GM19035 (cell line): ENCODE data around the gene UBE2E2.

Source experiments
- ATAC-seq: cut with Tn5 transposase; IDR thresholded peaks from one replicate; pipeline ENCODE4 v1.9.1; 2021; ENCODE audit not compliant: unreplicated experiment

UBE2E2 gene

DNA sequence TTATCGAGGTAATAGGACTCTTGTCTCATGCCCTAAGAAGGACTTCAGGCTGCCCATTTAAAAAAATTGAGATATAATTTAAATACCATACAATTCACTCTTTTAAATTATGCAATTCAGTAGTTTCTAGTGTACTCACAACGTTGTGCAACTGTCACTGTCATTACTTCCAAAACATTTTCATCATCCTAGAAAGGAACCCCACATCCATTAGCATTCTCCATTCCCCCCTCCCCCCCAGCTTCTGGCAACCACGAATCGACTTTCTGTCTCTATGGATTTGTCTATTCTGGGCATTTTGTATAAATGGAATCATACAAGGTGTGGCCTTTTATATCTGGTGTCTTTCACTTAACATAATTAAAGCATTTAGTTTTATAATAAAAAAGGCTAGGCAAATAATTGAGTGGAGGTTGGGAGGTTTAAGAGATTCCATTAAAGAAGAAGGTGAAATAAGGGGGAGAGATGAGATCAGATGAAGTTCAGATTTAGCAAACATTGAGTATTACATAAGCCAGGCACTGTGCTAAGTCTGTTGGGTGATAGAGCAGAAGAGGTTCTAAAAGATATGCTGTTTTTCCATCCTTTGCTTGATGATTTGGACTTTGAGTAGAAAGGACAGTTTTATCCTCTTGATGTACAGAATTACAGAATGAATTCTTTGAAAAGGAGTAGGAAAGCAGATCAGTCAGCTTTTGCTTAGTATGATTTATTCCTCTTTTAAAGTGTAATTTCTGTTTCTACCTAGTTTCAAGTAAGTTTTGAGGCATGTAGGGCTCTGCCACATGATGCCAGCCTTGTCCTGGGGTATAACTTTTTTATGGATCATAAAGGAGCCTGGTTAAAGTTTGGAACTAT is 36.3 kb downstream of the UBE2E2 start:
- ATAC-seq: no peak

DNA sequence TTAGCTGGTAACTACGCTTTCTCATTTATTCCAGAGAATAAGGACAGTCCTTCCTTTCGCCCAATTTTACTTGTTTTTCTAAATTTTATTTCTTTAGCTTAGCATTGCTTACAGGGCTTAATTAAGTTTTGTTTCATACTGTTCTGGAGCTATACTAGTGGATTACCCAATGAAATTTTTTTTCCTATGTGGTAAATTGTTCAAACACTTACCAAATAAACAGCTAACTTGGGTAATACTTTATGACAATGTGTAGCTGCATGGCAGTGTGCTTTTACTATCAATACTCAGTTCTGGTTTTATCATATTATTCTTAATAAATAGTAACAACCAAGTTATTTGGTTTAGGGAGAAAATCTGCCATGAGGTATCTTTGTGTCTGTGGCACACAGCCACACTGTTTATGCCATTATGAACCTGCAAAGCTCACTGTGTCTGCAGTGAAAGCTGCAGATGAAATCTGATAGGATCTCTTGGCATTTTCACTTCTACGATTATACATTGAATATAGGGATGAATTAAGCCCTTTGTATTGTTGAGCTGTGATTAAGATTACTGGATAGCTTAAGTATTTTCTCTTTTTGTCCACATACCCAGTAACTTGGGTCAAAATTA is 37.2 kb downstream of the UBE2E2 start:
- ATAC-seq: no peak

DNA sequence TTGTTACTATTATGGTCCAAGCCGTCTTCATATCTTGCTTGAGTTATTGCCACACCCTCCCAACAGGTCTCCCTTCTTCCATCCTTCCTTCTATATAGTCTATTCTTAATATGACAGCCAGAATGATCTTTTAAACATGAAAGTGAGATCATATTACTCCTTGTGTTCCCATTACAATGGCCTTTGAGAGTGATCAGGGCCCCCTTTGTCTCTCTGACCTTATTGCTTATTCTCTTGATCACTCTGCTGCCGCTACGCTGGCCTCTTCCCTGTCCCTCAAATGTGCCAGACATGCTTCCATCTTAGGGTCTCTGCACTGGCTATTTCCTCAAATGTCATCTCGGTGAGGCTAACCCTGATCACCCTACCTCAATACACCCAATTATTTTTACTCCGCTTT is 38.1 kb downstream of the UBE2E2 start:
- no peak for ATAC-seq

DNA sequence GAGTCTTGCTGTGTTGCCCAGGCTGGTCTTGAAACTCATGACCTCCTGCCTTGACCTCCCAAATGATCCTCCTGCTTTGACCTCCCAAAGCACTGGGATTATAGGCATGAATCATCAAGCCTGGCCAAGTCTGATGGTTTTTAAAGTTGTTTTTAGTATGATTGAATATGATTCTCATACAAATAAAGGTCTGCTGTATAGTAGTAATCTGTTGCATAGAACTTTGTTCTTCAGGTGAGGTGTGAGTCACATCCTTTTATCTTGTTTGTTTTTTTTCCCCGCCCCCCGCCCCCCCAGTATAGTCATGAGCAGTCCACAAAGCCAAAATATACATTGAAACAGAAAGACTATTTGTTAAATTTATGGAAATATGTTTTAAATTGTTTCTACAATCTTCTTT is 39.0 kb downstream of the UBE2E2 start:
- no peak for ATAC-seq

DNA sequence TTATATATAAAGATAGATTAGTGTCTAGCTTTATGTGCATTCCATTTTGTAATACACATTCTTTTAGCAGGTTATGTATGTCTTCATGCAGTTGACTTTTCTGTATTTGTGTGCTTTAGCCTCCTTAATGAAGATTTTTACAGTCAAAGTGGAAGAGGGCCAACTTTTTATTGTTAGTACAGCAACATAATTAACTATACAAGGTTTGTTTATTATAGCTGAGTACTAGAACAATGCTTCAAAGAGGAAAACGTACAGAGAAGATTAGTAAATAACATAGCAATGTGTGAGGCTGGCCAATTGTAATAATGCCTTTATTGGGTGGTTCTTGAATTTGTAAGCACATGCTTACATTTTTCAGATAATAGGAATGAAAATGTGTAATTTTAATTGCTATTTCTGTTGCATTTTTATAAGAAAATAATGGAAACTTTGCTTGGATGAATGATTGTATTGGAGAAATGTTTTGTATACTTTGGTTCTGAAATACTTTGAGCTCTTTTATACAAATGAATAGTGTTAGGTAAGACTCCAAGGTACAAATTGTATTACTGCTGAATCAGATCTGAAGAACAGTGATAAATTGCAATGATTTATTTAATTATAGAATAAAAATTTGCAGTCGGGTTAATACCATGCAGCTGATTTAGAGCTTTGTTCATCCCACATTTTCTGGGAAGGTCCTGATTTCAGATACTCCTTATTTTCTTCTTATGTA is 41.4 kb downstream of the UBE2E2 start:
- no peak for ATAC-seq

DNA sequence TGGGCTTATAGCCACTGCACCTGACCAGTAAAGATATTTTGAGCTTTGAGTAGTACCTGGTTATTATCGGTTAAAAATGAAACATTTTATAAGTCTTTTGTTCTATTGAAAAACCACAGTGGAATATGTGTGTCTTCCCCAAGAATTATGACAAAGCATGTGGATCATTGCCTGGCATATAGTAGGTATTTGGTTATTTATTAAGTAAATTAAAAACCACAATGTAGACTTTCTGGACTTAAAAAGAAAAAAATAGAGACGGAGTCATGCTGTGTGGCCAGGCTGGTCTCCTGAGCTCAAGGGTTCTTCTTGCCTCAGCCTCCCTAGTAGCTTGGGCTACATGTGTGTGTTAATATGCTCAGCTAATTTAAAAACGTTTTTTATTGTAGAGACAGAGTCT is 43.5 kb downstream of the UBE2E2 start:
- no peak for ATAC-seq

DNA sequence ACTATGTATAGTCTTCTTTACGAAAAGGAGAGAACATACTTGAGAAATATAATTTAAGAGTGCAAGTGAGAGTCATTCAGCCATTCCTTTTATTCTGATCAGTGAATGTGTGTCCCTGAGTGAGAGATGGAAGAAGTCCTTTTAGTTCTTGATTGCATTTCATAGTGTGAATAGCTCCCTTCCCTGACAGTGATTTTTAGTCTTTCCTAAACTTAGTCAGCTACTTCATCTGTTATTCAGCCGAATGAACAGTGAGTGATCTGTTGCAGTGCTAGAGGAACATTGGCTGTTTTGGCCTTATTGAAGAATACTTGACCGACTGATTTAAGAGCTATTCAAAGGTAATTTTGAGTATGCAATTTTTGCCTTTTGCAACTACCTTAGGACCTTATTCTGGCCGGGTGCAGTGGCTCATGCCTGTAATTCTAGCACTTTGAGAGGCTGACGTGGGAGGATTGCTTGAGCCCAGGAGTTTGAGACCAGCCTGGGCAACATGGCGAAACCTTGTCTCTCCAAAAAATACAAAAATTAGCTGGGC is 45.5 kb downstream of the UBE2E2 start:
- no peak for ATAC-seq

DNA sequence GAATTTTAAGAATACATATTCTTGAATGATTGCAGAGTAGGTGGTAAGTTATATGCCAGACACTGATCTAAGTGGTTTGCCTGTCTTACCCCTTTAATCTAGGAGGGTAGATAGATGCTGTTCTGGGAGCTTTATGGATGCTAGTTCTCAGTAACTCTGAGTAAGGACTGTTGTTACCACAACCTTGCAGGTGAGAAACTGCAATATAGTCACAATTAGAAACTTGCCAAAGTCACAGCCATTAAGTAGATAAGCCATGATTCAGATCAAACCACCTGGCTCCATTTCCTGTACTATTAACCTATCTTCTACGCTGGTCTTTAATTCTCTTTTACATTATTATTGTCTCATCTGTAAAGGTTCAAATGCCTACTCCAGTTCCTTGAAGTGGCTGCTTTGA is 46.8 kb downstream of the UBE2E2 start:
- no peak for ATAC-seq

DNA sequence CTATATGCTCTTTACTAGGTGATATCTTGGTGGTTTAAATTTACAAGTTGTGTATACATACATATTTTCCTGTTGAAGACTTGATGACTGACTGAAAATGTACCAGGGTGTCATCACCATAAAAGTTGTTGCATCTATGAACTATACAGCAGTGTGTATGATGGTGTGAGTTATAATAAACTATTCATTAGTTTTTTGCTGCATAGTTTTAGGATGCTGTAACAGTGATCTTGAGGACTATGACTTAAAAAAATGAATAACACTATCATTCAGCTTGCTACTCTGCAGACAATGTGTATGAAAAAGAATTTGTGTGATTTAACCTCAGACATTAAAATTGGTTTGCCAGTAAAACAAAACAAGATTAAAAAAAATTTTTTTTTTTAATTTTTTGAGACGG is 49.0 kb downstream of the UBE2E2 start:
- no peak for ATAC-seq

DNA sequence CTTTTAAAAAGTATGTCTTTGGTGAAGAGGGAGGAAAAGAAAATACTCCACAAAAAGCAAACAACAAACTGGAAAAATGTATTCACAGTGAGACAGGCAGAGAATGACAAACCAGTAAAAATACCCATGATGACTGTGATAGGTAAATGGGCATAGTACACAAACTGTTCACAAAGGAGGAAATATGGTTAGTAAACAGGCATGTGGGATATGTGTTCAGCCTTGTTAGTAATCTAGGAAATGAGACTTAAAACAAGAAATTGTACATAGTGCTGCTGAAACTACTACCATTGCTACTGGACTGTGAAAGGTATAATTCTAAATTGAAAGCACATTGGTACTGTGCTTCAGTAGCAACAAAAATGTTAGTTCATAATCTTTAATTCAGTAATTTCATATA is 50.1 kb downstream of the UBE2E2 start:
- ATAC-seq: peak; percentile 72

DNA sequence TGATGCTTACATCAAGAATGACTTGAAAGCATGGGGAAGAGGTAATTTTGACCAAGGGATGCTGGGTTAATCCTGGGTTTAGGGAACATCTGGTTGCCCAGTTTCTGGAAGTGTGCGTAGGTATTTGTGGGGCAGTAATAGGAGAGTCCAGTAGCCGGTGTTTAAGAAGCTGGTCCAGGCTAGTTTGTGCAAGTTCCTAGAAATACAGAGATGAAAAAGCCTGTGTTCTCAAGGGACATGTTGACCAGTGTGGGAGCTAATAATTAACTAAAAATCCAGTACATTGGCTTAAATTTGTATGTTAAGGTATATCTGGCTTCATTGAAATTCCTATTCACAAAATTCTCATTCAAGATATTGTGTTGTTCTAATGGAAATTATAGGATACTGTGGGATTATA is 51.2 kb downstream of the UBE2E2 start:
- ATAC-seq: no peak

DNA sequence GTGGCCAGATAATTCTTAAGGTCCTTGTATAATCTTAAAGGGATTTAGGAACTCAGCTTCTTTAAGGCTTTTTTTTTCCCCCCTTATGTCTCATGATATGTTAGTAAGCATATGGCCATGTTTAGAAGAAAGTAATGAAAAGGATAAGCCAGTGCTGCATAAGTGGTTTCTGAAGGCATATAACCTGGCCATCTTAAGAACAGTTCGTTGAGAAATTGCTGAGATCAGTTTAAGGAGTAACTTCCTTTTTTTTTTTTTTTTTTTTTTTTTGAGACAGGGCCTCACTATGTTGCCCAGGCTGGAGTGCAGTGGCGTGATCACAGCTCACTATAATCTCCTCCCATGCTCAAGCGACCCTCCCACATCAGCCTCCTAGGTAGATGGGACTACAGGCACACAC is 51.7 kb downstream of the UBE2E2 start:
- ATAC-seq: no peak

DNA sequence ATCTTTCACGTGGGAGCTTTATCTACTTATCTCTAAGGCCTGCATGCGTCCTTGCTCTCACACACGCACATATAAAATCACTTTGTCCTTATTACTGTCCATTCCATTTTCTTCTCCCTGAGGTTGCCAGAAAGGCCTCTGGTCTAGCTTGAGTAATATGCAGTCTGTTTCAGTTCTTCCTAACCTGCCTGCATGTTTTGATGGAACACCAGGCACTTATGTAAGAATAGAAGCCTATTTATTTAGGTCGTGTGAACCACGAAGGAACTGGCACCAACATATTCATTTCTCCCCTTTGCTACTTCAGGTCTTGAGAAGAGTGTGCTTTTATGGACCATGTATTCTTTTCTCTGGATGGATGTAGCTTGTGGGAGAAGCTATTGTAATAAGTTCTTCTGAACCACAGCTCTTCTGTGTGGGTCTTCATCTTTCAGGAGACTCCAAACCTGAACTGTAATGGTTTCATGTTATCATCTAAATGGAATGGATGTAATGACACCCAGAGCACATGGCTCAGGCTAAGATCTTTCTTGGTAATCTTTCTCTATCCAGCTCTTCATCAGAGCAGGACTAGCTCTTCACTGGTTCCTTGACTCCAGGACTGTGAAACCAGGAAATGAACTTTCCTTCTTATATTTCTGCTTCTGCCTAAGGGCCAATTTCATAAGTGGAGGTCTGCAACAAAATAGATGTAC is 53.8 kb downstream of the UBE2E2 start:
- no peak for ATAC-seq

DNA sequence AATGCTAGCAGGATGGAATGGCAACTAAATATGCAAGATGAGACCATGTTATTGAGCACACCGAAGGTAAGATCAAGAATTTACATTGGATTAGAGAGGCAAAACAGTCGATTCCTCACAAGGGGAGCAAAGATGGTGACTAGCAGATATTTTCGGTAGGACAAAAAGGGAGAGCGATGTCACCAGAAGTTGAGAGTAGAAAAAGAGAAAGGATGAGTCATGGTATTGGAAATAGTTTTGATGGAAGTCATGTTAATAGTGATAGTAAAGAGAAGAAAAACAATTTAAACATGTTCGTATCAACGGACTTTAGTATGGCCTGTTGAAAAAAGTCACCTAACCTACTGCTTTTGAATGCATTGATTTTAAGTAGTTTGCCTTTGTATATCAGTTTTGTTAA is 55.0 kb downstream of the UBE2E2 start:
- ATAC-seq: no peak

DNA sequence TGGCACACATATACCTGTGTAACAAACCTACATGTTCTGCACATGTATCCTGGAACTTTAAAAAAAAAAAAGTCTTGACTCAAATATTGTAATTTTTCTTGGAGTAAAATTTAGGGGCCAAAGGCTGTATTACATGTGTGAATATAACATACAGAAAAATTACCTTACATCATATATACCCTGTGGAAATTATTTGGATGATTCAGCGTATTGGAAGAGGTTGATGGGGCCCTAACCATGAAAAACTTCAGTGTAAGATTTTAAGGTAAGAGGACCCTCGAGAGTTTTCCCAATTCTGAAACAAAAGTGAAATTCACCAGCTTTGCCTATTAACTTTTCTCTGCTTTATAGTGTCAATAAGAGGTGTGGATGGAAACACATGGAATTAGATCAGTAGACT is 56.4 kb downstream of the UBE2E2 start:
- ATAC-seq: no peak

DNA sequence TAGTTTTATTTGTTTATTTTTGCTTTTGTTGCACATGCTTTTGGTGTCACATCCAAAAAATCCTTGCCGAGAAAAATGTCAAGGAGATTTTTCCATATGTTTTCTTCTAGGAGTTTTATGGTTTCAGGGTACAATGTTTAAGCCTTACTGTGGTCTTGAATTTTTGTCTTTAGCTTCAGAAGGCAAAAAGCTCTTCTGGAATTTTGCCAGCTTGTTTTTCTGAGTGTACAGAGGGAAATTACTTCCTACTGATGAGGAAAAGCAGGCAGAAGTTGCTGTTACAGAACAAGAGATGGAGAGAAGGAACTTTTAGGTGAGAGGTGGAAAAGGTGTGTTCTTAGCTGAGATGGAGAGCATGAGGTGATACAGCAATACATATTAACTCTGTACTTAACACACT is 59.6 kb downstream of the UBE2E2 start:
- no peak for ATAC-seq

DNA sequence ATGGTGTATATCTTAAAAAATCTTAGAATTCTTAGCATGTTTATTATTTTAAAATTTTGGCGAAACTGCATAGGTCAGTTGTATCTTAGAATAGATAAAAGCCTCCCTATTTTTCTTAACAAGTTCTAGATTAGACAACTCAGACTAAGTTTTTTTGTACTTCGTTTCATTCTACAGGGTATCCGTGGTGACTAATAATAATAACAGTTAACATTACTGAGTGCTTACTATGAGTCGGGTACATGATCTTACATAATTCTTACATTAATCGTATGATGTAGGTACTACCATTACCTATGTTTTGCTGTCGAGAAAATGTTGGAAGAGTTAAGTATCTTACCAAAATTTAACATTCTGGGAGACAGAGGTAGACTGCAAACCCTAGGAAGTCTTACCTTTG is 60.7 kb downstream of the UBE2E2 start:
- no peak for ATAC-seq

DNA sequence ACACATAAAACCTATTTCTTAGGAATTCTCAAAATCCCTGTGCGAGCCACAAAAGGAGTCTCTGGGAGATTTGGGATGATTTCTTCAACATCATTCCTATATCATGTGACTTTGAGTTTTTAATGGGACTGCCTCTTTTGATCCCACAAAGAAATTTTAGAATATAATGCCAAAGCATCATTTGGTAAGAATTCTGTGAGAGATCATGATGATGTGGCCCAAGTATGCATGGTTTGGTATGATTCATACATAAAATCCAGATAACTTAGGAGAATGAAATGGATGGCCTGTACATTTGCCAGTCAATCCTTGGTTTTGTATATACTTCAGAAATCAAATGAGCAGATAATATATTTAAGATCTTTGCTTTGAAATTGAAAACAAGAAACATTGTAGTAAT is 61.3 kb downstream of the UBE2E2 start:
- ATAC-seq: no peak

DNA sequence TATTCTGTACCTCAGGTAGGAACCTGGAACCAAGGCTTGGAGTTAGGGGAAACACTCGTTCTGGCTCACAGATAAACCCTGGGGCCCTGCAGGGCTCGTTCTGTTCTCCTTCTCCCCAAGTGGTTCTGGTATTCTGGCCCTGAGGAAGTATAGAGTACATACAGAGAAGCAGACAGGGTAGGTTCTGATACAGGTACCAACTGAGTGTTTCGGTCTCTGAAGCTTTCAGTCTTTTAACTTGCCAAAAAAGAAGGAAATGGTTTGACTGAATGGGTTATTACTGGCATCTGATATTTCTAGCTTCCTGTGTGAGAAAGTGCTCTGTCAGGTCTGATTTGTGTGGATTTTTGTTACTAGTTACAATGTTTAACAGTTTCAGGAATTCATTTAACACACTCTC is 67.3 kb downstream of the UBE2E2 start:
- no peak for ATAC-seq

DNA sequence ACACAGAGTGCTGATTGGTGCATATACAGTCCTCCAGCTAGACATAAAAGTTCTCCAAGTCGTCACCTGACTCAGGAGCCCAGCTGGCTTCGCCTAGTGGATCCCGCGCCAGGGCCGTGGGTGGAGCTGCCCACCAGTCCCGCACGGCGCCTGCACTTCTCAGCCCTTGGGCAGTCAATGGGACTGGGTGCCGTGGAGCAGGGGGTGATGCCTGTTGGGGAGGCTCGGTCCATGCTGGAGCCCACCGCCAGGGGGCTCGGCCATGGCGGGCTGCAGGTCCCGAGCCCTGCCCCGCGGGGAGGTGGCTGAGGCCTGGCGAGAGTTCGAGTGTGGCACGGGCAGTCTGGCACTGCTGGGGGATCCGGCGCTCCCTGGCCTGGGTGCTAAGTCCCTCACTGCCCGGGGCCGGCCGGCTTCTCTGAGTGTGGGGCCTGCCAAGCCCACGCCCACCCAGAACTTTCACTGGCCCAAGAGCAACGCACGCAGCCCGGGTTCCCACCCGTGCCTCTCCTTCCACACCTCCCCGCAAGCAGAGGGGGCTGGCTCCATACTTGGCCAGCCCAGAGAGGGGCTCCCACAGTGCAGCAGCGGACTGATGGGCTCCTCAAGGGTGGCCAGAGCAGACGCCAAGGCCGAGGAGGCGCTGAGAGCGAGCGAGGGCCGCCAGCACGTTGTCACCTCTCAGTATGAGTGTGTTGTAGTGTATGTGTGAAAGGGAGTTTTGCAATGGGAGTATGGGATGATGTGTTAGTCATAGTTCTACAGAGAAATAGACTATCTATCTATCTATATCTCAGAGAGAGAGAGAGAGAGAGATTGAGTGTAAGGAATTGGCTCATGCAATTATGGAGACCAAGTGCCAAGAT is 69.0 kb downstream of the UBE2E2 start:
- no peak for ATAC-seq
